ENCODE data around the gene ARHGAP42. TPM values are rescaled to one million over a fixed set of nuclear protein-coding genes. Genes with fewer than 3 reads are reported as not detected.

Gene ARHGAP42
- total and polyA plus RNA-seq, 9 donors = 4.3 to 11.8 (median 7.0) TPM

DNA sequence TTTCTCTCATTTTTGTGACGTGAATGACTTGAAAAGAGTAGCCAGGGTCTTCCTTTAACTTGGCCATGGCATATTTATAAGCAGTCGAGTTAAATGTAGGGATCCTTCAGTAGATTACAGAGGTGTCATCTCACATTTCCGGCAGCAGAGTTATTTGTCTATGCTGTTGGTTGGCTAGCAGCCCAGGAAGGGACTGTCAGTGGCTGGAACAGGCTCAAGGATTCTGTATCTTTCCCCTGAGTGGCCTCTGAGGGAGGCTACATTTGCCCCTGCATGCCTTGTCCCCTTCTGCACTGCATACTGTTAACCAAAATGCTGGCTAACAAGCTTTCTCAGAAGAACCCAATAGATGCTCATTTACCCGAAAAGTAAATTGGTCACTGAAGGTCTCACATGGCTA, 254.9 kb downstream of the ARHGAP42 start:
- Histone ChIP-seq H3K36me3 (no peaks in the 10 kb centered on the region), H3K27ac (no peak overlapping the region), H3K9me3 (no peaks in the 10 kb centered on the region), H3K4me3 (no peak overlapping the region), H3K27me3 (no peaks in the 10 kb centered on the region), H3K4me1 (ENCODE audit: insufficient read depth) (no peaks in the 10 kb centered on the region)
- intact Hi-C loops (cut with DNase I) = no loop called here
- WGBS, 3 donors = 47 to 60% (median 48%) methylated on average over 4 of the region's 4 CpGs
- TF ChIP-seq, protein P1, sequence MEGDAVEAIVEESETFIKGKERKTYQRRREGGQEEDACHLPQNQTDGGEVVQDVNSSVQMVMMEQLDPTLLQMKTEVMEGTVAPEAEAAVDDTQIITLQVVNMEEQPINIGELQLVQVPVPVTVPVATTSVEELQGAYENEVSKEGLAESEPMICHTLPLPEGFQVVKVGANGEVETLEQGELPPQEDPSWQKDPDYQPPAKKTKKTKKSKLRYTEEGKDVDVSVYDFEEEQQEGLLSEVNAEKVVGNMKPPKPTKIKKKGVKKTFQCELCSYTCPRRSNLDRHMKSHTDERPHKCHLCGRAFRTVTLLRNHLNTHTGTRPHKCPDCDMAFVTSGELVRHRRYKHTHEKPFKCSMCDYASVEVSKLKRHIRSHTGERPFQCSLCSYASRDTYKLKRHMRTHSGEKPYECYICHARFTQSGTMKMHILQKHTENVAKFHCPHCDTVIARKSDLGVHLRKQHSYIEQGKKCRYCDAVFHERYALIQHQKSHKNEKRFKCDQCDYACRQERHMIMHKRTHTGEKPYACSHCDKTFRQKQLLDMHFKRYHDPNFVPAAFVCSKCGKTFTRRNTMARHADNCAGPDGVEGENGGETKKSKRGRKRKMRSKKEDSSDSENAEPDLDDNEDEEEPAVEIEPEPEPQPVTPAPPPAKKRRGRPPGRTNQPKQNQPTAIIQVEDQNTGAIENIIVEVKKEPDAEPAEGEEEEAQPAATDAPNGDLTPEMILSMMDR (IDR thresholded peaks at IDR 0.05) = no peak
- TF ChIP-seq EP300 (IDR thresholded peaks at IDR 0.05) (no peak), POLR2A (IDR thresholded peaks at IDR 0.05) (no peak)
- no peak for DNase-seq

DNA sequence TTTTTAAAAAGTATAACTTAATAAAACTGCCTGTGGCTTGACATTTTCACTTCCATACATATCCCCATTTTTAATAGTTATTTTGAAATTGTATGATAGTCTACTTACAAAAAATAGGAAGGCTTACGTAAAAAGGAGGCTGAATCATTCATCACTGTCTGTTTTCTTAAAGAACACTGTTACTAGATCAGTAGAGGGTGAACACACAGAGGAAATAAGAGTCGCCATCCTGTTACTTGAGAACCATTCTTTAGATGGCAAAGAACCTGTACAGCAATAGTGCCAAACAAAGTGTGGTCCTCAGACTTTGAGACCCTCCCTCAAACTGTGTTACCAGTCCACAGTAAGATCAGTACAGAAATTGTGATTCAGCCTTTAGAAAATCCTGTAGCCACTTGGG, 261.8 kb downstream of the ARHGAP42 start:
- no peak for DNase-seq
- intact Hi-C loops (cut with DNase I) = no loop called here

DNA sequence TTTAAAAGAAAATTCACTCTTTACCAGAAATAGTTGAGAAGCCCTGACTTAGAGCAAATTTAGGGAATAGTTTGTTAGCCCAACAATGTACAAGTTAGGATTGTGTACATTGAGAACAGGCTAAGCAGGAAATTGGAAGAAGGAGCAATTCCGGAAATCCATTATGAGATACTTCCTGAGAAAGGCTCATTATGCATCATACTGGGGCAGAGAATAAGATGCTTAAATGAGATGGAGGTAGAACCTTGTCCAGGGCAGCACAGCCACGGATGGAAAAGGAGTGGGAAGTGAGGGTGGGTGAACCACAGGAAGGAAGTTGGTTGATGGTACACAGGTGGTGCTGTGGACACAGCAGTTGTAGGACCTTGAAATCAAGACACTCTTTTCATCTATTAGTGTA, 262.4 kb downstream of the ARHGAP42 start:
- TF ChIP-seq POLR2A (IDR thresholded peaks at IDR 0.05) (no peak), EP300 (IDR thresholded peaks at IDR 0.05) (no peak)
- TF ChIP-seq, protein P1 (IDR thresholded peaks at IDR 0.05) = no peak
- WGBS, 3 donors = 69 to 73% (median 72%) methylated on average over 2 of the region's 2 CpGs
- Histone ChIP-seq H3K27ac (no peak overlapping the region), H3K4me1 (ENCODE audit: insufficient read depth) (no peaks in the 10 kb centered on the region), H3K9me3 (no peaks in the 10 kb centered on the region), H3K27me3 (no peaks in the 10 kb centered on the region), H3K36me3 (no peaks in the 10 kb centered on the region), H3K4me3 (no peak overlapping the region)
- DNase-seq = no peak
- intact Hi-C loops (cut with DNase I) = no loop called here

More for the DNA sequence above, 261.8 kb downstream of the ARHGAP42 start:
- Histone ChIP-seq H3K27ac (no peak overlapping the region), H3K9me3 (no peaks in the 10 kb centered on the region), H3K4me3 (no peak overlapping the region), H3K4me1 (ENCODE audit: insufficient read depth) (no peaks in the 10 kb centered on the region), H3K36me3 (no peaks in the 10 kb centered on the region), H3K27me3 (no peaks in the 10 kb centered on the region)
- TF ChIP-seq EP300 (IDR thresholded peaks at IDR 0.05) (no peak), POLR2A (IDR thresholded peaks at IDR 0.05) (no peak)
- TF ChIP-seq, protein P1 (IDR thresholded peaks at IDR 0.05) = no peak
- 96 to 98% (median 97%) methylated on average over 2 of the region's 2 CpGs for WGBS, 3 donors

DNA sequence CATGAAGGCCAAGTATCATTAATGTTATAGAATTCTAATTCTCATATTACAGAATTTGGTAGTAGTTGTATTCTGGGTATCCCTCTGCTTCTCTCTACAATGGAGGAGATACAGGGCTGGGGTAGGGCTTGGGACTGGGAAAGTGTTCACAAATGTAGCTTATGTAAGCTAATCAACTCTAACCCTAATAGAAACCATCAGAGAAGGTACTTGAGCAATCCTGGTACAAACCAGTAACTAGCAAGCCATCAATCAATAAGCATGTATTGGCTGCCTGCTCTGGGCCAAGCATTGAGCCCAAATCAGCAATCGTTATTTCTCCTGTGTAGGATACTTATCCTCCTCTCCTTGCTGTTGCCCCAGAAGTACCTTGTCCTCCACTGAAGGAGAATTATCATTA, 268.2 kb downstream of the ARHGAP42 start:
- Histone ChIP-seq H3K27ac (no peak overlapping the region), H3K36me3 (no peaks in the 10 kb centered on the region), H3K9me3 (no peaks in the 10 kb centered on the region), H3K4me3 (no peak overlapping the region), H3K4me1 (ENCODE audit: insufficient read depth) (no peaks in the 10 kb centered on the region), H3K27me3 (no peaks in the 10 kb centered on the region)
- no peak for TF ChIP-seq POLR2A (IDR thresholded peaks at IDR 0.05)
- TF ChIP-seq EP300 (IDR thresholded peaks at IDR 0.05) = no peak
- TF ChIP-seq, protein P1 (IDR thresholded peaks at IDR 0.05) = no peak
- intact Hi-C loops (cut with DNase I) = no loop called here
- DNase-seq = no peak
- WGBS, 3 donors = 88 to 96% (median 95%) methylated on average over 1 of the region's 1 CpG

DNA sequence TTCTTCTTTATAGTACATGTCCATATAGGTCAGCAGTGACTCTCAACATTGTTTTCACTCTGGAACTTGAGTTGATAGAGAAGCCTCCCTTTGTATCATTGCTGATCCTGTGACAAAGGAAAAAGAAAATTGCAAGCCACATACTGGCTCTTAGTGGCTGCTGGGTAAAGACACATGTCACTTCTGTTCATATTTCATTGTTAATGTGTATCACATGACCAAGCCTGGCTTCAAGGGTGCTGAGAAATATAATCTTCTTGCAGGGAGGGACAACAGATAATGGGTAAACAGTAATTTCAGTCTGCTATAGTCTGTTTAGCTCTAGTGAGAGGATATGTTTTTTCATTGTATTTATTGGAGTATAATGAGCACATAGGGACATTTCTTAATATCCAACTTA, 269.3 kb downstream of the ARHGAP42 start:
- DNase-seq = no peak
- no peaks in the 10 kb centered on the region for H3K4me1 ChIP-seq (ENCODE audit: insufficient read depth)
- H3K4me3 ChIP-seq = no peak overlapping the region
- H3K27ac ChIP-seq = no peak overlapping the region
- TF ChIP-seq EP300 (IDR thresholded peaks at IDR 0.05) = no peak
- TF ChIP-seq POLR2A (IDR thresholded peaks at IDR 0.05) = no peak
- TF ChIP-seq, protein P1 (IDR thresholded peaks at IDR 0.05) = no peak
- H3K36me3 ChIP-seq = no peaks in the 10 kb centered on the region
- intact Hi-C loops (cut with DNase I) = no loop called here
- H3K9me3 ChIP-seq = no peaks in the 10 kb centered on the region
- H3K27me3 ChIP-seq = no peaks in the 10 kb centered on the region

Data from ovary (tissue), 9 donors.